22Rv1 (cell line): ENCODE results near the gene ADCY6.

Experiments used
- CTCF ChIP-seq: fragments of 450-650 bp; IDR thresholded peaks from 2 replicates; pipeline ENCODE4 v1.5.1; 2017; ENCODE audit warnings: mild to moderate bottlenecking
- ZFX ChIP-seq: fragments of 450-650 bp; IDR thresholded peaks from 2 replicates; pipeline ENCODE4 v1.6.1; 2017; ENCODE audit warnings: antibody characterized with exemption, borderline replicate concordance

GRCh38 chr12:48794870-48795269 is 6.0 kb upstream of the ADCY6 start:
- TF ChIP-seq CTCF (no peak), ZFX (no peak)
